SU-DHL-6 (cell line): ENCODE data around the gene BRICD5.

Experiments
- H2AFZ ChIP-seq: fragments of 200-600 bp; sonication (generic); 2 replicates; pipeline ENCODE4 v1.6.1; 2014; ENCODE audit warnings: low read depth, mild to moderate bottlenecking, moderate library complexity, mixed read lengths, antibody characterized with exemption, low read length; ENCODE audit not compliant: severe bottlenecking
- H3F3A ChIP-seq: fragments of 200-600 bp; shearing (Covaris generic); 2 replicates; pipeline ENCODE4 v1.6.0; 2016; ENCODE audit warnings: antibody characterized with exemption, mild to moderate bottlenecking; ENCODE audit not compliant: insufficient read depth
- H3K27ac ChIP-seq: fragments of 200-600 bp; sonication (generic); 2 replicates; pipeline ENCODE4 v1.5.1; 2016; ENCODE audit warnings: low read depth, mild to moderate bottlenecking, low read length, moderate library complexity, mixed read lengths
- H3K27me3 ChIP-seq: fragments of 200-600 bp; sonication (generic), shearing (Covaris generic); 2 replicates; pipeline ENCODE4 v1.6.0; 2014; ENCODE audit warnings: mild to moderate bottlenecking, low read length
- H3K36me3 ChIP-seq: fragments of 200-600 bp; sonication (generic); 2 replicates; pipeline ENCODE4 v1.6.1; 2014; ENCODE audit warnings: mild to moderate bottlenecking, low read length, mixed read lengths
- H3K4me2 ChIP-seq: fragments of 300-600, 200-600 bp; shearing (Covaris generic), sonication (generic); 2 replicates; pipeline ENCODE4 v1.6.0; 2014; ENCODE audit warnings: low read length, low read depth, mild to moderate bottlenecking; ENCODE audit not compliant: poor library complexity, severe bottlenecking
- H3K4me3 ChIP-seq: fragments of 200-600 bp; sonication (generic); 2 replicates; pipeline ENCODE4 v1.5.1; 2014; ENCODE audit warnings: antibody characterized with exemption, low read length, mild to moderate bottlenecking, mixed read lengths; ENCODE audit not compliant: insufficient read depth, poor library complexity, severe bottlenecking
- H3K79me2 ChIP-seq: fragments of 200-600 bp; sonication (generic); 2 replicates; pipeline ENCODE4 v1.6.1; 2014; ENCODE audit warnings: mild to moderate bottlenecking, low read length, moderate library complexity; ENCODE audit not compliant: insufficient read depth
- H3K9ac ChIP-seq: fragments of 200-600 bp; sonication (generic); 2 replicates; pipeline ENCODE4 v1.7.0; 2014; ENCODE audit warnings: mild to moderate bottlenecking, low read length
- H3K9me2 ChIP-seq: fragments of 200-600 bp; sonication (generic); replicated peaks from 2 replicates; pipeline ENCODE4 v1.6.1; 2014; ENCODE audit warnings: low read length; ENCODE audit not compliant: insufficient read depth
- H3K9me3 ChIP-seq: fragments of 200-600 bp; sonication (generic); 2 replicates; pipeline ENCODE4 v1.6.1; 2014; ENCODE audit warnings: low read length, mixed read lengths; ENCODE audit not compliant: insufficient read depth
- H4K20me1 ChIP-seq: fragments of 200-600 bp; sonication (generic); 2 replicates; pipeline ENCODE4 v1.6.1; 2014; ENCODE audit warnings: low read depth, mild to moderate bottlenecking, antibody characterized with exemption, low read length, moderate library complexity, mixed read lengths
- CTCF ChIP-seq: fragments of 200-600 bp; sonication (generic); IDR thresholded peaks from one replicate; pipeline ENCODE4 v1.5.1; 2017; ENCODE audit warnings: antibody characterized with exemption, mild to moderate bottlenecking, low read length, moderate library complexity; ENCODE audit not compliant: insufficient read depth, poor library complexity, severe bottlenecking
- EZH2phosphoT487 ChIP-seq: fragments of 200-600 bp; sonication (generic), shearing (Covaris generic); conservative IDR thresholded peaks from 2 replicates; pipeline ENCODE4 v1.6.1; 2018; ENCODE audit warnings: mild to moderate bottlenecking, antibody characterized with exemption, low read length, moderate library complexity, mixed read lengths

The BRICD5 gene

GRCh38 chr16:2180962-2181923, 29.4 kb downstream of the BRICD5 start:
- Histone ChIP-seq H3K36me3 (no peaks in the 10 kb centered on the region), H3K9ac (no peak overlapping the region), H3K79me2 (no peaks in the 10 kb centered on the region), H3K9me3 (no peaks in the 10 kb centered on the region), H3F3A (no peaks in the 10 kb centered on the region), H3K9me2 (no peaks in the 10 kb centered on the region), H3K27me3 (no peaks in the 10 kb centered on the region), H3K27ac (no peak overlapping the region), H3K4me3 (no peak overlapping the region), H3K4me2 (no peak overlapping the region), H2AFZ (no peak overlapping the region), H4K20me1 (no peaks in the 10 kb centered on the region; the same call in 1 of the 2 replicates)
- TF ChIP-seq CTCF (no peak), EZH2phosphoT487 (no peak)

GRCh38 chr16:2180461-2180860, 30.2 kb downstream of the BRICD5 start:
- no peak overlapping the region for H3K4me2 ChIP-seq
- H3K79me2 ChIP-seq: no peaks in the 10 kb centered on the region
- H3K27ac ChIP-seq: no peak overlapping the region
- no peak for TF ChIP-seq EZH2phosphoT487
- TF ChIP-seq CTCF: no peak
- H3K36me3 ChIP-seq: no peaks in the 10 kb centered on the region
- H3K9me3 ChIP-seq: no peaks in the 10 kb centered on the region
- H3K4me3 ChIP-seq: no peak overlapping the region
- no peaks in the 10 kb centered on the region for H3K27me3 ChIP-seq
- H3K9me2 ChIP-seq: no peaks in the 10 kb centered on the region
- H2AFZ ChIP-seq: no peak overlapping the region
- no peaks in the 10 kb centered on the region; the same call in 1 of the 2 replicates for H4K20me1 ChIP-seq
- no peaks in the 10 kb centered on the region for H3F3A ChIP-seq
- no peak overlapping the region for H3K9ac ChIP-seq

- TF ChIP-seq CTCF (no peak), EZH2phosphoT487 (no peak)
- Histone ChIP-seq H3K4me3 (no peak overlapping the region), H4K20me1 (no peaks in the 10 kb centered on the region; the same call in 1 of the 2 replicates), H3K4me2 (no peak overlapping the region), H3K79me2 (no peaks in the 10 kb centered on the region), H3K9ac (no peak overlapping the region), H3K27me3 (no peaks in the 10 kb centered on the region), H3K36me3 (no peaks in the 10 kb centered on the region), H2AFZ (no peak overlapping the region), H3K9me2 (no peaks in the 10 kb centered on the region), H3F3A (no peaks in the 10 kb centered on the region), H3K27ac (no peak overlapping the region), H3K9me3 (no peaks in the 10 kb centered on the region)
Observed at GRCh38 chr16:2179576-2179975, 31.1 kb downstream of the BRICD5 start.
